Mesenchymal stem cell (in vitro differentiated cells and primary cell): ENCODE results near the gene PDX1.

ENCODE experiments used
- DNase-seq: peaks from one replicate; pipeline ENCODE4 v3.0.0-alpha.2; 2013
- H2AFZ ChIP-seq: one replicate; pipeline ENCODE4 v1.6.1; 2013; ENCODE audit warnings: low read depth, mild to moderate bottlenecking, control low read depth, inconsistent platforms, low read length, moderate library complexity
- H2AK5ac ChIP-seq: 2 replicates; pipeline ENCODE4 v1.6.1; 2013; ENCODE audit warnings: low read length, moderate library complexity, mild to moderate bottlenecking, inconsistent platforms; ENCODE audit not compliant: severe bottlenecking
- H2BK120ac ChIP-seq: one replicate; pipeline ENCODE4 v1.6.1; 2013; ENCODE audit warnings: low read depth, mild to moderate bottlenecking, inconsistent platforms, low read length, moderate library complexity
- H2BK12ac ChIP-seq, 2 experiments: one replicate each; pipeline ENCODE4 v1.6.1; 2013; ENCODE audit warnings: inconsistent platforms in 2 of 2, low read length in 2 of 2, mild to moderate bottlenecking in 2 of 2, moderate library complexity in 2 of 2, control low read depth in 1 of 2
- H2BK15ac ChIP-seq: one replicate; pipeline ENCODE4 v1.6.1; 2013; ENCODE audit warnings: mild to moderate bottlenecking, low read depth, inconsistent platforms; ENCODE audit not compliant: poor library complexity, severe bottlenecking
- H2BK5ac ChIP-seq: 2 replicates; pipeline ENCODE4 v1.6.1; 2013; ENCODE audit warnings: low read depth, mild to moderate bottlenecking, low read length, control low read depth, inconsistent platforms; ENCODE audit not compliant: poor library complexity, severe bottlenecking
- H3K14ac ChIP-seq, 2 experiments: one replicate each; pipeline ENCODE4 v1.6.1; 2013; ENCODE audit warnings: inconsistent platforms in 2 of 2, low read length in 2 of 2, control low read depth in 1 of 2, mild to moderate bottlenecking in 1 of 2, moderate library complexity in 1 of 2
- H3K18ac ChIP-seq, 2 experiments: one replicate each; pipeline ENCODE4 v1.6.1; 2013; ENCODE audit warnings: inconsistent platforms in 2 of 2, low read length in 2 of 2, control low read depth in 1 of 2, low read depth in 1 of 2, mild to moderate bottlenecking in 1 of 2
- H3K23ac ChIP-seq, 2 experiments: one replicate each; pipeline ENCODE4 v1.6.1; 2013; ENCODE audit warnings: inconsistent platforms in 2 of 2, low read length in 2 of 2, mild to moderate bottlenecking in 2 of 2, moderate library complexity in 2 of 2, control low read depth in 1 of 2
- H3K27ac ChIP-seq: 2 replicates; pipeline ENCODE4 v1.5.1; 2013; ENCODE audit warnings: mild to moderate bottlenecking, moderate library complexity, low read length, control low read depth, inconsistent platforms; ENCODE audit not compliant: poor library complexity, severe bottlenecking
- H3K27me3 ChIP-seq, 2 experiments: 2 replicates each; pipeline versions ENCODE4 v1.6.1 to v1.7.0; 2013; ENCODE audit warnings: low read length in 2 of 2, mild to moderate bottlenecking in 2 of 2, moderate library complexity in 2 of 2, control low read depth in 1 of 2, inconsistent platforms in 1 of 2; ENCODE audit not compliant: control insufficient read depth in 1 of 2, insufficient read depth in 1 of 2
- H3K36me3 ChIP-seq, 2 experiments: 2 replicates each; pipeline versions ENCODE4 v1.6.1 to v1.7.0; 2013; ENCODE audit warnings: low read length in 2 of 2, control low read depth in 1 of 2, inconsistent platforms in 1 of 2, low read depth in 1 of 2, mild to moderate bottlenecking in 1 of 2; ENCODE audit not compliant: insufficient read depth in 2 of 2, control insufficient read depth in 1 of 2
- H3K4ac ChIP-seq, 2 experiments: one replicate each; pipeline ENCODE4 v1.6.1; 2013; ENCODE audit warnings: inconsistent platforms in 2 of 2, low read length in 2 of 2, mild to moderate bottlenecking in 2 of 2, moderate library complexity in 2 of 2, control low read depth in 1 of 2, low read depth in 1 of 2
- H3K4me1 ChIP-seq: 2 replicates; pipeline ENCODE4 v1.6.1; 2013; ENCODE audit warnings: low read depth, low read length, control low read depth; ENCODE audit not compliant: control insufficient read depth, insufficient read depth
- H3K4me2 ChIP-seq: 2 replicates; pipeline ENCODE4 v1.6.1; 2013; ENCODE audit warnings: low read length, mild to moderate bottlenecking, inconsistent platforms; ENCODE audit not compliant: poor library complexity, severe bottlenecking
- H3K4me3 ChIP-seq, 2 experiments: 2 replicates each; pipeline versions ENCODE4 v1.5.1 to v1.7.0; 2013; ENCODE audit warnings: low read length in 2 of 2, mild to moderate bottlenecking in 2 of 2, control low read depth in 1 of 2, low read depth in 1 of 2; ENCODE audit not compliant: insufficient read depth in 1 of 2
- H3K79me1 ChIP-seq: replicated peaks from 2 replicates; pipeline ENCODE4 v1.6.1; 2013; ENCODE audit warnings: mild to moderate bottlenecking, control low read depth, low read length, inconsistent platforms; ENCODE audit not compliant: poor library complexity, severe bottlenecking
- H3K9ac ChIP-seq: 2 replicates; pipeline ENCODE4 v1.7.0; 2013; ENCODE audit warnings: mild to moderate bottlenecking, low read length, moderate library complexity
- H3K9me3 ChIP-seq: 2 replicates; pipeline ENCODE4 v1.7.0; 2013; ENCODE audit warnings: mild to moderate bottlenecking, low read length; ENCODE audit not compliant: control insufficient read depth
- H4K8ac ChIP-seq: one replicate; pipeline ENCODE4 v1.6.1; 2013; ENCODE audit warnings: inconsistent platforms, mild to moderate bottlenecking, low read length, moderate library complexity
- H4K91ac ChIP-seq: one replicate; pipeline ENCODE4 v1.6.1; 2013; ENCODE audit warnings: mild to moderate bottlenecking, low read length, inconsistent platforms
- WGBS: methylation state at CpG from one replicate; pipeline ENCODE4 v1.1.7; 2013; ENCODE audit warnings: mixed read lengths; 5-methylcytosine and 5-hydroxymethylcytosine counted together

Gene PDX1

DNA sequence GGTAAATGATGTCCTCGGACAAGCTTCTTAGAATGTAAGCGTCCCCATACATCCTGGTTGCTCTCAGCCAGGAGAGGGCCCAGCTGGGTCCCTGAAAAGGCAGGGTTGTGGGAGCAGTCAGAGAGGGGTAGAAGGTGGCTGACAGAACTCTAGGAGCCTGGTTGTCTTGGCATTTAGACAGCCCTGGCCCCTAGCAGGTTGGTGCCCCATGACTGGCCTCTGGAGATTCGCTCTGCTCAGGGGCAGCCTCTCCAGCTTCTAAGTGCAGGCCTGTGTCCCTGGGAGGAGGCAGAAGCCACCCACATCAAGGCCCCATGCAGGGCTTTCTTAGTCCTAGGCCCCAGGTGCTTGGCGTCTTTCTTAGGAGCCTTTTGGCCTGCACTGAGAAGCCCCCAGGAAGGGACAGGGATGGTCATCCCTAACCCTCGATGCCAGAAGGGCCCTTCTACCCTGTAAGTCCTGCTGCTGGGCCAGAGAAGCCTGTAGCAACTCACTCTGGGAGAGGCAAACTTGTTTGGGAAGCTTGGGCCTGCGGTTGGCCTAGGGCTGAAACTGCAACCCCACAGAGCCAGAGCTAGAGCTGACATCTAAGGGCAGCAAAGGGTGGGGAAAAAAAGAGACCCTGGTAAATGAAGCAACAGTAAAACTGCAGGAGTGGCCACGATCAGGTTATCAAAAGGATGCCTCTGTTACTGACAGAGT, 52.1 kb downstream of the PDX1 start:
- Histone ChIP-seq H3K23ac (no peak overlapping the region), H3K27ac (no peak overlapping the region), H3K79me1 (no peaks in the 10 kb centered on the region), H2BK15ac (no peak overlapping the region), H3K4me1 (peaks cover 15% of the 10 kb centered on the region), H3K18ac (no peak overlapping the region), H4K91ac (no peak overlapping the region), H3K14ac (no peak overlapping the region), H2BK5ac (no peak overlapping the region), H2BK120ac (no peak overlapping the region), H2AK5ac (no peak overlapping the region), H2BK12ac (no peak overlapping the region), H2AFZ (no peak overlapping the region), H3K4ac (no peak overlapping the region), H4K8ac (no peak overlapping the region), H3K4me2 (no peak overlapping the region), H3K9ac (no peak overlapping the region), H3K27me3 (peaks cover 97 to 100% of the 10 kb centered on the region in 2 experiments), H3K9me3 (no peaks in the 10 kb centered on the region), H3K4me3 (no peak overlapping the region), H3K36me3 (peaks cover 0 to 3% of the 10 kb centered on the region in 2 experiments)
- WGBS = 46% methylated on average over 7 of the region's 7 CpGs
- DNase-seq = no peak

DNA sequence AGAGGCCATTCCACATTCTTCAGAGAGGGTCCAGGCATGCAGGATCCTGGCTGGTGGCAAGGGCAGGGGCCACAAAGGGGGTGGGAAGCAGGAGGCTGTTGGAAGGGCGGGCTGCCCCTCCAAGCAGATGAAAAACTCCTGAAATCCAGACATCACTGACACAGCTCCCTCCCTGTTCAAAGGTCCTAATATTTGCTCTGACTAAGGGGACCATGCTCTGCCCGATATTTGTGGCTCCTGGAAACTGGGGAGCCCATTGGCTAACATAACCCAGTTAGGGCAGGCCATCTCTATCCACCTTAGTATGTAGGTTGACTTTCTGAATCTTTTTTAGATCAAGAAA, 52.6 kb downstream of the PDX1 start:
- Histone ChIP-seq H3K36me3 (peaks cover 0 to 3% of the 10 kb centered on the region in 2 experiments), H3K27ac (no peak overlapping the region), H3K18ac (no peak overlapping the region), H2AFZ (no peak overlapping the region), H3K9me3 (no peaks in the 10 kb centered on the region), H3K14ac (no peak overlapping the region), H3K4me2 (no peak overlapping the region), H4K8ac (no peak overlapping the region), H3K4me3 (no peak overlapping the region), H4K91ac (no peak overlapping the region), H3K79me1 (no peaks in the 10 kb centered on the region), H2BK5ac (no peak overlapping the region), H3K23ac (no peak overlapping the region), H3K4ac (no peak overlapping the region), H3K4me1 (peaks cover 15% of the 10 kb centered on the region), H3K27me3 (peaks cover 97 to 100% of the 10 kb centered on the region in 2 experiments), H2BK15ac (no peak overlapping the region), H3K9ac (no peak overlapping the region), H2BK120ac (no peak overlapping the region), H2BK12ac (no peak overlapping the region), H2AK5ac (no peak overlapping the region)
- WGBS = 70% methylated on average over 2 of the region's 2 CpGs
- no peak for DNase-seq

DNA sequence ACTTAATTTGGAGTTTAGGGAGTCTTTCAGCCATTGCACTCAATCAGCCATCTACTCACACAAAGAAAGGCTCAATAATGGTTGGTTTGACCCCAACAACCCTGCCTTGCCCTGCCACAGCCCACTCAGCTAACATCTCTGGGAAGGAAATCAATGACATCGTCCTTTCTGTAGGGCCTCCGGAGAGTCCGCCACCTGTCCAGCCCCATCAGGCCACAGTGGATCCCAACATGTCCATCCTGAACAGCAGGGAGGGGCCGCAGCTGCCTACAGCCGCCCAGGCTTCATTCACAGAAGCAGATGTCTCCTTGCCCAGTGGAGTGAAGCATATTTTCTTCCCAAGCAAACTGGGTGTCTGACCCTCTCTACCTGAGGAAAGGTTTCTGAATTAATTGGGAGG, 53.5 kb downstream of the PDX1 start:
- H2BK5ac ChIP-seq = no peak overlapping the region
- no peaks in the 10 kb centered on the region for H3K79me1 ChIP-seq
- peaks cover 17% of the 10 kb centered on the region for H3K4me1 ChIP-seq
- H3K18ac ChIP-seq = no peak overlapping the region
- no peak overlapping the region for H3K27ac ChIP-seq
- no peak overlapping the region for H2BK120ac ChIP-seq
- no peak overlapping the region for H2BK15ac ChIP-seq
- H2AK5ac ChIP-seq = no peak overlapping the region
- H4K8ac ChIP-seq = no peak overlapping the region
- H3K36me3 ChIP-seq = peaks cover 0 to 2% of the 10 kb centered on the region in 2 experiments
- no peak overlapping the region for H3K4me3 ChIP-seq
- no peak for DNase-seq
- H2AFZ ChIP-seq = no peak overlapping the region
- WGBS = 55% methylated on average over 5 of the region's 5 CpGs
- peaks cover 93 to 99% of the 10 kb centered on the region in 2 experiments for H3K27me3 ChIP-seq
- no peak overlapping the region for H3K23ac ChIP-seq
- no peak overlapping the region for H3K4me2 ChIP-seq
- H4K91ac ChIP-seq = no peak overlapping the region
- no peaks in the 10 kb centered on the region for H3K9me3 ChIP-seq
- H2BK12ac ChIP-seq = no peak overlapping the region
- H3K14ac ChIP-seq = no peak overlapping the region
- H3K4ac ChIP-seq = no peak overlapping the region
- no peak overlapping the region for H3K9ac ChIP-seq

DNA sequence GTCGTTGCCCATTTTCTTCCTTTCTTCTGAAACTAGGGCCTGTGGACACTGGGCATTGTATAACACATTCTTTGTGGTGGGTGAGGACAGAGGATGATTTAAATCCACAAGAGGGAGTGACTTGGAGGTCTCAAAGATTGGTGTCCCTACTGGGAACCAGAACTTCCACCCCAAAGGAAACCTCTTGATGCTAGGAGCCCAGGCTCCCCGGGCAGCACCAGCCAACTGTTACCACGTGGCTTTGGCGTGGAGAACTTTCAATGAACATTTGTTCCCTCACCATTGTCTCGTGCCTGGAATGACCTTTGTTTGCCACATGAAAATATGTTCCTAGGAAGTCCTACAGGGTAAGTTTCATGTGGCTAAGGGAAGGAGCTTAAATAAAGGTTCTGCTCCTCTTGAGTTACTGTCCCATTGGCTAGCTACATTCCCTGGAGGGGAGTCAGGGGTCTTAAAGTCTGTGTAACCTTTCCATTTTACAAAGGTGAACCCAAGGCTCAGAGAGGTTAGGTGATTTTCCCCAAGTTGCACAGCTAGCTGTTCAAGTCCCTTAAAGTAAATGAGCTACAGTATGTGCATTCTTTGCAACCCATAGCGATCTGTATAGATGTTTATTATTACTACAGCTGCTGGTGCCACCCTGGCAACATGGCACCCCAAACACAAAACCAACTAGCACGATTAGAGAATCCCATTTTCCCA, 54.3 kb downstream of the PDX1 start:
- H3K4me3 ChIP-seq = no peak overlapping the region

More for the DNA sequence above, 54.3 kb downstream of the PDX1 start:
- H3K79me1 ChIP-seq = no peaks in the 10 kb centered on the region
- no peak overlapping the region for H3K18ac ChIP-seq
- H3K9me3 ChIP-seq = no peaks in the 10 kb centered on the region
- H2AFZ ChIP-seq = no peak overlapping the region
- H3K4me1 ChIP-seq = peaks cover 10% of the 10 kb centered on the region
- no peak overlapping the region for H3K4me2 ChIP-seq
- H2BK12ac ChIP-seq = no peak overlapping the region
- no peak overlapping the region for H3K14ac ChIP-seq
- no peak overlapping the region for H3K23ac ChIP-seq
- no peak for DNase-seq
- H2BK120ac ChIP-seq = no peak overlapping the region
- H2AK5ac ChIP-seq = no peak overlapping the region
- H2BK5ac ChIP-seq = no peak overlapping the region
- H3K4ac ChIP-seq = no peak overlapping the region
- peaks cover 95 to 98% of the 10 kb centered on the region in 2 experiments for H3K27me3 ChIP-seq
- no peak overlapping the region for H4K8ac ChIP-seq
- H3K9ac ChIP-seq = no peak overlapping the region
- H3K27ac ChIP-seq = no peak overlapping the region
- no peak overlapping the region for H2BK15ac ChIP-seq
- WGBS = 60% methylated on average over 7 of the region's 7 CpGs
- H3K36me3 ChIP-seq = no peaks in the 10 kb centered on the region
- H4K91ac ChIP-seq = no peak overlapping the region
